ENCODE measurements around the gene PYROXD2.

DNA sequence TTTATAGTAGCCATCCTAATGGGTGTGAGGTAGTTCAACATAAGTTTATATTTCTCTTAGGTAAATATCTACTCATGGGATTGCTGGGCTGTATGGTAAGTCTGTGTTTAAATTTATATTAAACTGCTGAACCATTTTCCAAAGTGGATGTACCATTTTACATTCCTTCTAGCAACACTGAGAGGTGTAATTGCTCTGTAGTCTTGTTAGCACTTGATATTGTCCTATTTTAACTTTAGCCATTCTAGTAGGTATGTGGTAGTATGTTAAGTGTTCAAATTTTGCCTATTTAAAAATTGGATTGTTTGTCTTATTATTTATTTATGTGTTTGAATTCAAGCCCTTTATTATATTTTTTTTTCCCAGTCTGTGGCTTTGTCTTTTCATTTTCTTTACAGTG is 34.3 kb upstream of the PYROXD2 start:
- TF ChIP-seq EZH2 (IDR thresholded peaks at IDR 0.05; ENCODE audit: insufficient read depth, poor library complexity, severe bottlenecking) (no peak), EZH2phosphoT487 (IDR thresholded peaks at IDR 0.05; ENCODE audit: insufficient read depth, low read depth) (no peak)
